Islet precursor cell (in vitro differentiated cells): ENCODE data around the gene CIAO2A.
A peak's percentile ranks its signal among the peaks of the same experiment; 100 is the strongest.
"Not testable (repeated sequence)": the region's sequence is repeated elsewhere in the genome, so short reads cannot be mapped to it uniquely, and the experiment has no call there.

Source experiments
- DNase-seq: peaks from one replicate; pipeline ENCODE4 v3.0.0-alpha.2; 2018

The CIAO2A gene

DNA sequence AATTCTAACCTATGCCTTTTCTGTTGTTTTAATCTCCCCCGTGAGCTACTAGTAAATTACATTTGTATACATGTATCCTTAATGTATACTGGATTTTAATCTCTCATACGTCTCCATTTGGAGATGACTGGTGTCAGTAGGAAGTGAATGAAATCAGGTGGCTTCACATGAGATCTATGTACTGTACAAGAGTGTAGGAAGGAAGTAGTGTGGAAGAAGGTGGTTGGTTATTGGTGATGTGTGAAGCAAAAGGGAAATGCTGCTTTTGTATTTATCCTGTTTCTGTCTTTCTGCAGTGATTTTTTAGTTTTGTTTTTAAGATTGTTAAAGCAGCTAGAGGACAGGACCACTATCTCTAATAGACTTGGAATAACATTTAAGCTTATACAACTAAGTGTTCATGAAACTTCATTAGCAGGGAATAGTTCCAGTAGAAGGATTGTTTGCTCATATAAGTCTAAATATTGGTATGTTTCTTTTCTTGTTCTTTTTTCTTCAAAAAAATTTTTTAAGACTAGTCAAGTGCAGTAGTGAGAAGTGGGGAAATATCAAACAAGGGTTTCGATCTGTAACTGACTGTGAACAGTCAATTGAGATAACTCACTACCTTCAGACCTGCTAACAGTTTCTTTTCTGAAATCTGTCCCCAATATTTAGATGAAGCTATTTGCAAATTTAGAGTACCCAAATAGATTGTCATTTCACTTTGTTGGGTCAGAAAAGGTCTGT, 17.5 kb upstream of the CIAO2A start:
- DNase-seq, result no peak

DNA sequence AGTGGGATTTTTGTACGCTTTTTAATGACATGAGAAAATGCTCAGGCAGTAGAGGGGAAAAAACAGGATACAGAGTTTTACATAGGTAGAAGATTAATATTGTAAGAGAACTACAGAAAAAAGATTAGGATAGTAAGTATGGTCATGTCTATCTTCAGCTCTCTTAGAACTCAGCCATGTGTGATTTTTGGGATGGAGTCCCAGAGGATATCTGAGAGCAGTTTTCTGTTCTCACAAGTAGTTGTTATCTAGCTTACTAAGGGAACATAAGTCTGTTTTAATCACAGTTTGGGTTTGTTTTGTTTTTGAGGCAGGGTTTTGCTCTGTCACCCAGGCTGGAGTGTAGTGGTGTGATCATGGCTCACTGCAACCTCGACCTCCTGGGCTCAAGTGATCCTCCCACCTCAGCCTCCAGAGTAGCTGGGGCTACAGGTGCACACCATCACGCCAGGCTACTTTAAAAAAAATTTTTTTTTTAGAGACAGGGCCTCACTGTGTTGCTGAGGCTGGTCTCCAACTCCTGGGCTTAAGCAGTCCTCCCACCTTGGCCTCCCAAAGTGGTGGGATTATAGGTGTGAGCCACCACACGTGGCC, 16.6 kb upstream of the CIAO2A start:
- DNase-seq, result not testable (repeated sequence)

DNA sequence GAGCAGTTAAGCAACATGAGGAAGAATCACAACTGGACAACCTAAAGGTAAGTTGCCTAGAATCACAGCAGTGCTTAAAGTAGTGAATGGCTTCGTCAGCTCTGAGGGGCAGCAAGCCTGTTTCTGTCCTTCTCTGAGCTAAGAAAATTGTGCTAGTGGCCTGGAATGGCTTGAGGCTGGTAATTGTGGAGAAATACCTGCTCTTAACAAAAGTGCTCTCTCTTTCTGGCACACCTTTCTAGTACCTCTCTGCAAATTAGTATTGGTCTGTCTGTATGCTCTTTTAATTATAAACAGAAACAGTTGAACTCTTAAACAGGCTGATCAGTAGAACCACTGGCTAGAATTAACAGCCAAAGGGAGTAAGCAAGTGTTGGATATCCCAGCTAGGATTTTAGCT, 13.7 kb upstream of the CIAO2A start:
- DNase-seq, result no peak

DNA sequence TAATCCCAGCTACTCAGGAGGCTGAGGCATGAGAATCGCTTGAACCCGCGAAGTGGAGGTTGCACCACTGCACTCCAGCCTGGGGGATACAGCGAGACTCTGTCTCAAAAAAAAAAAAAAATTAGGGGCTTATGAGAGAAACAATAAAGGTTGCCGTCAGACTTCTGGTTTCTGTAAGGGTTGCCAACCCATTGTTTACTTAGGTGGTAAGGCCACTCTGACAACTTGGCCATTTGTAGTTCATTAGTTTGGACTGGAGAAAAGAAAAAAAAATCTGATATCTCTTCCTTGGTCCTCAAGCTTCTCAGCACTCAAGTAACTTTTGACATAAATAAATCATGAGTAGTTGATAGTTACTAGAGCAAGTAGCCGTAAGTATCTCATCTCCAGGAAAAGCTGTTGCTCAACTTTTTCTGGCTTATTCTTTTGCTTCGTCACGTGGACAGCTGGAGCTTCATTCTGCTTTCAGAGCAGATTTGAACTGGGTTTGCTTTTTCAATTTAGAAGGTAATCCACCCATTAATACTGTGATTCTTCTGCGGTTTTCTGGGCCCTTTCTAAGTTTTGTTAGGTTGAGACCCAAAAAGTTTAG, 11.6 kb upstream of the CIAO2A start:
- DNase-seq, result no peak

GRCh38 chr15:64102497-64102896, 8.9 kb upstream of the CIAO2A start:
- DNase-seq, result no peak

DNA sequence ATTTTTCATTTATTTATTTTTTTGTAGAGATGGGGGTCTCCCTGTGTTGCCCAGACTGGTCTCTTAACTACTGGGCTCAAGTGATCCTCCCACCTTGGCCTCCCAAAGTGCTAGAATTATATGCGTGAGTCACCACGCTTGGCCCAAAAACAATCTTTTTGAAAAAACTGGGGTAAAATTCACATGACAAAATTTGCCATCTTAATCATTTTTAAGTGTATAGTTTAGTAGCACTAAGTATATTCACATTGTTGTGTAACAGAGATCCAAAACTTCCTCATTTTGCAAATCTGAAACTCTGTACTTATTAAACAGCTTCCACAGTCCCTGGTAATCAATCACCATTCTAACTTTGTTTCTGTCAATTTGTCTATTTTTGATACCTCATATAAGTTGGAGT, 7.3 kb upstream of the CIAO2A start:
- no peak for DNase-seq

DNA sequence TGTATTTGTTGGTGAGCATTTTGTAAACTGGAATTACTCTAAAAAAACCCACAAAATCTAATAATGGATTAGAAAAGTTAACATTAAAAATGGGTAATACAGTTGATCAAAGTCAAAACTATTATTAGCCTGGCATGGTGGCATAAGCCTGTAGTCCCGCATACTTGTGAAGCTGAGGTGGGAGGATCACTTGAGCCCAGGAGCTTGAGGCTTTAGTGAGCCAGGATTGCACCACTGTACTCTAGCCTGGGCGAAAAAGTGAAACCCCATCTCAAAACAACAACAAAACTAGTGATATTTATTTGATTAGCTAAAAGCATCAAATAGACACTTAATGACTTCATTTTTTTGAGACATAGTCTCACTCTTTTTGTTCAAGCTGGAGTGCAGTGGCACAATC, 5.7 kb upstream of the CIAO2A start:
- no peak for DNase-seq

- DNase-seq, result peak; percentile 55
Observed at GRCh38 chr15:64096668-64097384, 3.2 kb upstream of the CIAO2A start.

- DNase-seq, result peak; percentile 96
Observed at GRCh38 chr15:64095795-64096667, 2.4 kb upstream of the CIAO2A start, which contains the start of gene SNX1. TSS of gene SNX1 (plus strand) at chr15:64095982. CDS start at chr15:64096014, 32 bp downstream.

GRCh38 chr15:64095431-64095794, 1.8 kb upstream of the CIAO2A start:
- no peak for DNase-seq

DNA sequence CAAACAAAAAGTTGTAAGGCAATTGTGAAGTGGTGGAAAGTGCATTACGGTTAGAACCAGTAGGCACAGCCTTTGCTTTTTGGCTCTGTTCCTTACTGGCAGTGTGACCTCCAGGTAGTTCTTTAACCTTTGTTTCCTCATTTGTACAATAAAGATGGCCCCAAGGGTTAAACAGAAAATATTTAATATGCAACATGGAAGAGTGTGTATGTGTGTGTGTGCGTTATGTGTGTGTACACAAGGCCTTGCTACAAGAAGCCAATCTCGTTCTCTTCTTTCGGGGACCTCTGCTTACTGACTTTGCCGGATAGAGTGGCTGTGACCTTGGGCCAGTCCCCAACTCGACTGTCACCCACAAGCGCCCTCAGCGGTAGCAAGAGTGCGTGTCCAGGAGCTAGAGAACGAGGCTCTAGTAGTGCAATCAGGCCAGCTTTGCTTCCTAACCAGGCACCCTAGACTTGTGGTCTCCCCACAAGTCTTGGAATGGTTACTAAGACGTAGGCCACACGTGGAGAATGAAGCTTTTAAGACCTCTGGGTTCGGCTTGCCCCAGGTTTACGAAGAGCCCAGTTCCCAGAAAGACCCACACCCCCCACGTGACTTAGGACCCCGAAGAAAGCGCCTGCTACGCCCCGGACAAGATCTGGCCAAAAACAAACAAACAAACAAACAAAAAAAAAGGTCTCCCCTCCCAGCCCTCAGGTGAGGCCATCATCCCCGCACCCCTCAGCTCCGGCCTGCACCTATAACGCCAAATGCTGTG, 593 bp downstream of the CIAO2A start:
- DNase-seq, result peak; percentile 69

DNA sequence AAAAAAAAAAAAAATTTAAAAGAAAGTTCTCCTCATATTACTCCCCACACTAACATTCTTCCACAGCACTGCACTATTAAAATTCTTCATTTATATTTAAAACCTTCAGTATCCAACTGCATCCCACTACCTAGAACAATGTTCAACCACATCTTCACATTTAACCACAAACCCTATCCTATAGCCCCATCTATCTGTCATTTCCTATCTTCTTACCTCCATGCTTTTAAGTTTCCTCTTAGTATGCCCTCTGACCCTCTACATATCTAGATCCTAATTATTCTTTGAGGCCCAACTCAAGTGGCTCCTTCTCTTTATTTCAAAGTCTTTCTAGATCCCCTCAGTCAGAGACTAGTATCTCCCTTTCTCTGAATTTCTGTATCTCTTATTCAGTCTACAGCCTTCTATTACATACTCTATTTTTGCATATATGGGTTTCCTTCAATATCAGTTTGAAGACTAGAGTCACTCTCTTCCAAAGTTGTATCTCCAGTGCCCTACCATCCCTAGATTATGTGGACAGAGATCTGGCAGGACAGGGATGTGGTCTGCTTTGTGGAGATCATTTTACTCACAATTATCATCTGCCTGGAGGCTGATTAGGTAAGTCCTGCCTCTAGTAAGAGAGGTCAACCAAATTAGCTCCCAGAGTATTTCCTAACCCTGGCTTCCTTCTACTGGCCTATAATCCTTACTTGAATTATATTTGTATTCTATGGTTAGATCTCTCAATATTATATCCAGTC, 1.4 kb downstream of the CIAO2A start:
- DNase-seq, result no peak

- DNase-seq, result no peak
Observed at GRCh38 chr15:64090527-64090926, 3.1 kb downstream of the CIAO2A start.

GRCh38 chr15:64089543-64090280, 3.9 kb downstream of the CIAO2A start:
- no peak for DNase-seq

DNA sequence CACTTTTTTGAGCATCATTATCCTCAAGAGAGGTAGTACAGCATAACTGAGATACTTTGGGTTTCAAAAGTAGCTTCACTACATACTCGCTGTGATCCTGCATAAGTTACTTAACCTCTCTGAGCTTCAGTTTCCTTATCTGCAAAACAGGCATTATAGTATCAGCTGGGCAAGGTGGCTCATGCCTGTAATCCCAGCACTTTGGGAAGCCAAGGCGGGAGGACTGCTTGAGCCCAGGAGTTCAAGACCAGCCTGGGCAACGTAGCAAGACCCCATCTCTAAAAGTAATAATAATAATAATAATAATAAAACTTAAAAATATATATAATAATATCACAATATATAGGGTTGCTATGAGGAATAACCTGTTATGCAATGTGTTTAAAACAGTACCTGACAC, 10.9 kb downstream of the CIAO2A start:
- DNase-seq, result no peak

DNA sequence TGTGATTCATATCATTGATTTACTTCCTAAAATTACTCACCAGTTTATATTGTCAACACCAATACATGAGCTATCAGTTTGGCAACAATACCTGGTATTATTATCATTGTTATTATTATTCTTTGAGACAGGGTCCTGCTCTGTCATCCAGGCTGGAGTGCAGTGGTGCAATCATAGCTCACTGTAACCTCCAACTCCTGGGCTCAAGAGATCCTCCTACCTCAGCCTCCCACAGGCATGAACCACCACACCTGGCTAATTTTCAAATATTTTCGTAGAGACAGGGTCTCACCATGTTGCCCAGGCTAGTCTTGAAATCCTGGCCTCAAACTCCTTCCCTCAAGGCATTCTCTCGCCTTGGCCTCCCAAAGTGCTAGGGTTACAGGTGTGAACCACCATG, 20.1 kb downstream of the CIAO2A start:
- not testable (repeated sequence) for DNase-seq

DNA sequence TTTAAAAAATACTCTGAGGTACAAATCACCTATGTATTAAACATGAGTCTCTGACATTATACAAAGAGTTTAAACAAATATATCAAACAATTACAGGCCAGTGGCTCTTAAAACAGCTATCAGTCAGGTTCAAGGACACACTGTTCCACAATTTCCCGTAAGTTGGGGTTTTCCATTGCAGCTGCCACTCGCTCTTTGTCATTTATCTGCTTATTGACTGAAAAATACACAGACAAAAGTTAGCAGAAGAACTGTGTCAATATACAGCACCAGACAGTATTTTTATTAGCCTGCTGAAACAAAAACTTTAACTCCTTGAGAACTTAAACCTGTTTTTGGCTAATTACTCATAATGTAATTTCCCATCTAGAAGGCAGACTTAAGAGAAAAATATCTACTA, 20.8 kb downstream of the CIAO2A start:
- DNase-seq, result no peak

- no peak for DNase-seq
Observed at GRCh38 chr15:64071931-64072765, 21.5 kb downstream of the CIAO2A start.
